SK-N-SH (cell line): ENCODE results near the gene DSCAM. TPM values are rescaled to one million over a fixed set of nuclear protein-coding genes. Genes with fewer than 3 reads are reported as not detected.

ENCODE experiments used
- CTCF ChIA-PET: fragments of 300-600, 350-600 bp; formaldehyde crosslinking; extraction: SDS; loops from one replicate; lab custom pipeline; 2021; lab: Yijun Ruan, JAX
- POLR2A ChIA-PET: fragments of 350-600 bp; sonication (Branson Sonifier 250); formaldehyde crosslinking; extraction: SDS; loops from one replicate; lab custom pipeline; 2020; ENCODE audit warnings: antibody characterized with exemption, inconsistent platforms; lab: Yijun Ruan, JAX
- DNase-seq: peaks from one replicate; pipeline ENCODE4 v3.0.0; 2012
- H2AFZ ChIP-seq: fragments of 200-600 bp; sonication (generic); 2 replicates; pipeline ENCODE4 v1.8.1; 2016; ENCODE audit warnings: antibody characterized with exemption, mild to moderate bottlenecking, low read depth
- H3F3A ChIP-seq: fragments of 200-600 bp; sonication (generic); replicated peaks from 2 replicates; pipeline ENCODE3; 2016; ENCODE audit warnings: antibody characterized with exemption, mild to moderate bottlenecking; ENCODE audit not compliant: insufficient read depth
- H3K27ac ChIP-seq, 2 experiments: fragments of 200-500 bp in 1 of 2; fragments of 200-600 bp in 1 of 2; sonication (Bioruptor generic) in 1 of 2; sonication (generic), shearing (Covaris generic) in 1 of 2; 2 replicates each; pipeline versions ENCODE4 v1.5.1 to v1.6.1; 2014 to 2016; ENCODE audit warnings: low read depth in 2 of 2, inconsistent platforms in 1 of 2, low read length in 1 of 2, mild to moderate bottlenecking in 1 of 2, mixed read lengths in 1 of 2
- H3K27me3 ChIP-seq: fragments of 200-600 bp; sonication (generic), shearing (Covaris generic); 2 replicates; pipeline ENCODE4 v1.6.1; 2016; ENCODE audit warnings: mixed run types; ENCODE audit not compliant: insufficient read depth
- H3K36me3 ChIP-seq, 2 experiments: fragments of 200-500 bp in 1 of 2; fragments of 200-600 bp in 1 of 2; sonication (Bioruptor generic) in 1 of 2; sonication (generic) in 1 of 2; replicated peaks in 1 of 2; 2 replicates each; pipeline versions ENCODE3 to v1.5.1; 2014 to 2016; ENCODE audit warnings: low read length in 1 of 2, mild to moderate bottlenecking in 1 of 2; ENCODE audit not compliant: insufficient read depth in 2 of 2, control insufficient read depth in 1 of 2
- H3K4me1 ChIP-seq, 2 experiments: fragments of 200-500 bp in 1 of 2; fragments of 200-600 bp in 1 of 2; sonication (Bioruptor generic) in 1 of 2; sonication (generic), shearing (Covaris generic) in 1 of 2; 2 replicates each; pipeline versions ENCODE4 v1.5.1 to v1.6.1; 2014 to 2016; ENCODE audit warnings: low read depth in 1 of 2, low read length in 1 of 2, mixed run types in 1 of 2; ENCODE audit not compliant: insufficient read depth in 2 of 2, control insufficient read depth in 1 of 2
- H3K4me2 ChIP-seq: fragments of 200-600 bp; sonication (generic), shearing (Covaris generic); 2 replicates; pipeline ENCODE4 v1.6.1; 2017; ENCODE audit warnings: mixed run types
- H3K4me3 ChIP-seq, 2 experiments: fragments of 200-500 bp in 1 of 2; fragments of 200-600 bp in 1 of 2; sonication (Bioruptor generic) in 1 of 2; sonication (generic), shearing (Covaris generic) in 1 of 2; 2 replicates each; pipeline versions ENCODE4 v1.5.1 to v1.8.1; 2014 to 2016; ENCODE audit warnings: low read depth in 2 of 2, inconsistent platforms in 1 of 2, low read length in 1 of 2, mild to moderate bottlenecking in 1 of 2, mixed read lengths in 1 of 2, moderate library complexity in 1 of 2
- H3K79me2 ChIP-seq: fragments of 200-600 bp; sonication (generic); 2 replicates; pipeline ENCODE4 v1.8.1; 2017; ENCODE audit warnings: mild to moderate bottlenecking; ENCODE audit not compliant: insufficient read depth
- H3K9ac ChIP-seq: fragments of 200-600 bp; sonication (generic); 2 replicates; pipeline ENCODE4 v1.6.1; 2017; ENCODE audit warnings: mixed run types
- H3K9me2 ChIP-seq: fragments of 200-600 bp; sonication (generic); 2 replicates; pipeline ENCODE4 v1.6.1; 2017; ENCODE audit warnings: mixed run types
- H3K9me3 ChIP-seq: fragments of 200-600 bp; sonication (generic); 2 replicates; pipeline ENCODE4 v1.6.1; 2017; ENCODE audit warnings: mixed run types, mild to moderate bottlenecking, moderate library complexity
- H4K20me1 ChIP-seq: fragments of 200-600 bp; sonication (generic); 2 replicates; pipeline ENCODE4 v1.6.1; 2017; ENCODE audit warnings: mild to moderate bottlenecking, mixed run types; ENCODE audit not compliant: insufficient read depth
- CHD2 ChIP-seq: fragments of 150-350 bp; IDR thresholded peaks from 2 replicates; pipeline ENCODE4 v1.6.1; 2018; ENCODE audit warnings: low read length; ENCODE audit not compliant: partially characterized antibody
- CTCF ChIP-seq: fragments of 200-600 bp; sonication (generic); IDR thresholded peaks from 2 replicates; pipeline ENCODE4 v1.6.1; 2017; ENCODE audit warnings: antibody characterized with exemption, mild to moderate bottlenecking, moderate library complexity
- EP300 ChIP-seq, 2 experiments: IDR thresholded peaks; 2 replicates each; pipeline versions ENCODE4 v1.4.0 to v1.6.1; 2012; ENCODE audit warnings: borderline replicate concordance in 1 of 2, low read depth in 1 of 2, low read length in 1 of 2
- FOXJ3 ChIP-seq: sonication (generic); formaldehyde crosslinking; IDR thresholded peaks from 2 replicates; pipeline ENCODE4 v1.5.1; 2020; ENCODE audit warnings: mild to moderate bottlenecking, missing genetic modification reagents
- IRF3 ChIP-seq: fragments of 150-350 bp; IDR thresholded peaks from 2 replicates; pipeline ENCODE4 v1.6.1; 2016; ENCODE audit warnings: mild to moderate bottlenecking, low read depth, low read length
- JUND ChIP-seq: IDR thresholded peaks from 2 replicates; pipeline ENCODE4 v1.4.0; 2012
- MXI1 ChIP-seq: IDR thresholded peaks from 2 replicates; pipeline ENCODE4 v1.6.1; 2012; ENCODE audit warnings: mild to moderate bottlenecking, low read depth, low read length, improper control_type of control experiment
- POLR2AphosphoS5 ChIP-seq: IDR thresholded peaks from 2 replicates; pipeline ENCODE4 v1.6.1; 2012; ENCODE audit warnings: low read depth, low read length
- REST ChIP-seq: IDR thresholded peaks from 2 replicates; pipeline ENCODE4 v1.6.1; 2012; ENCODE audit warnings: mild to moderate bottlenecking, low read depth, low read length, moderate library complexity
- SIN3A ChIP-seq: IDR thresholded peaks from 2 replicates; pipeline ENCODE4 v1.6.1; 2012; ENCODE audit warnings: low read depth, mild to moderate bottlenecking, low read length, moderate library complexity, borderline replicate concordance
- SMC3 ChIP-seq: IDR thresholded peaks from 2 replicates; pipeline ENCODE4 v1.6.1; 2012; ENCODE audit warnings: low read depth, low read length, improper control_type of control experiment
- TAF1 ChIP-seq: IDR thresholded peaks from 2 replicates; pipeline ENCODE4 v1.6.1; 2012; ENCODE audit warnings: low read depth, mild to moderate bottlenecking, low read length, moderate library complexity, borderline replicate concordance
- TCF12 ChIP-seq: IDR thresholded peaks from 2 replicates; pipeline ENCODE4 v1.4.0; 2012
- USF1 ChIP-seq: IDR thresholded peaks from 2 replicates; pipeline ENCODE4 v1.4.0; 2012; ENCODE audit warnings: low read depth, borderline replicate concordance
- YY1 ChIP-seq: IDR thresholded peaks from 2 replicates; pipeline ENCODE4 v1.4.0; 2012; ENCODE audit warnings: low read depth, mild to moderate bottlenecking
- WGBS: methylation state at CpG from one replicate; pipeline ENCODE4 v1.1.6; 2017; ENCODE audit warnings: low lambda C conversion rate; 5-methylcytosine and 5-hydroxymethylcytosine counted together
- polyA plus RNA-seq, 3 experiments: library from polyadenylated mRNA; depleted of rRNA; stranded (reverse); fragments of >200 nt; gene quantifications; 2 replicates each; pipeline ENCODE4 v1.2.3, GENCODE V29; 2012

Gene DSCAM
- polyA plus RNA-seq, 1 of the 3 experiments (the other 2 are of a cell fraction): not detected

- ChIA-PET POLR2A (no interaction called here), CTCF (no interaction called here)
- H3K9ac ChIP-seq: no peak overlapping the region
- H3K4me1 ChIP-seq: peaks cover 0 to 6% of the 10 kb centered on the region in 2 experiments; a peak in 1 of 4 replicates
- no peaks in the 10 kb centered on the region for H3F3A ChIP-seq
- no peak overlapping the region for H3K4me2 ChIP-seq
- no peaks in the 10 kb centered on the region for H3K9me2 ChIP-seq
- WGBS: 54% methylated on average over 6 of the region's 6 CpGs
- H3K9me3 ChIP-seq: 0 out of 2 replicates have a peak, but pooled peaks cover 5% of the 10 kb centered on the region
- no peak for DNase-seq
- H3K36me3 ChIP-seq: no peaks in the 10 kb centered on the region
- H3K27ac ChIP-seq: no peak overlapping the region
- no peak overlapping the region for H3K4me3 ChIP-seq
- TF ChIP-seq POLR2AphosphoS5 (no peak), SIN3A (no peak), CTCF (no peak), FOXJ3 (CRISPR knock-in tag) (no peak), IRF3 (no peak), USF1 (no peak), SMC3 (no peak), CHD2 (no peak), EP300 (IDR thresholded peaks at IDR 0.05; ENCODE audit: borderline replicate concordance in 1 of 2, low read depth in 1 of 2, low read length in 1 of 2) (no peak), TAF1 (no peak), MXI1 (no peak), REST (no peak), YY1 (no peak), TCF12 (no peak), JUND (no peak)
- no peaks in the 10 kb centered on the region for H3K27me3 ChIP-seq
- no peak overlapping the region for H2AFZ ChIP-seq
- no peaks in the 10 kb centered on the region for H3K79me2 ChIP-seq
- no peaks in the 10 kb centered on the region for H4K20me1 ChIP-seq
These were observed 14.6 kb downstream of the DSCAM start for GRCh38 chr21:40832316-40832715.
